Activated T-cell treated with anti-CD3 and anti-CD28 coated beads, Interleukin-2, amount 50 U/mL, for 24 hours (primary cell): ENCODE data around the gene PGBD2.
A peak's percentile ranks its signal among the peaks of the same experiment; 100 is the strongest.
"Not testable (repeated sequence)": the region's sequence is repeated elsewhere in the genome, so short reads cannot be mapped to it uniquely, and the experiment has no call there.

Experiments used
- DNase-seq: peaks from one replicate; pipeline ENCODE4 v3.0.0-alpha.2; 2020
- H3K27ac Mint-ChIP-seq: 2 replicates; pipeline ENCODE4 v1.8.0; 2020; ENCODE audit warnings: mild to moderate bottlenecking, mixed read lengths
- H3K27me3 Mint-ChIP-seq: 2 replicates; pipeline ENCODE4 v1.8.0; 2020; ENCODE audit warnings: mixed read lengths
- H3K36me3 Mint-ChIP-seq: 2 replicates; pipeline ENCODE4 v1.8.0; 2020; ENCODE audit warnings: low read depth, mixed read lengths
- H3K4me1 Mint-ChIP-seq: 2 replicates; pipeline ENCODE4 v1.8.0; 2020; ENCODE audit warnings: low read depth, mixed read lengths
- H3K4me3 Mint-ChIP-seq: 2 replicates; pipeline ENCODE4 v1.8.0; 2020; ENCODE audit warnings: mild to moderate bottlenecking, moderate library complexity, mixed read lengths
- H3K9me3 Mint-ChIP-seq: 2 replicates; pipeline ENCODE4 v1.8.0; 2020; ENCODE audit warnings: mixed read lengths

PGBD2 gene

GRCh38 chr1:248904437-248905216 is 1.4 kb upstream of the PGBD2 start:
- no peaks in the 10 kb centered on the region for H3K9me3 Mint-ChIP-seq
- H3K36me3 Mint-ChIP-seq: peaks cover 1% of the 10 kb centered on the region
- H3K4me3 Mint-ChIP-seq: no peak overlapping the region
- DNase-seq: no peak
- peaks cover 36% of the 10 kb centered on the region for H3K4me1 Mint-ChIP-seq
- no peak overlapping the region for H3K27ac Mint-ChIP-seq
- H3K27me3 Mint-ChIP-seq: peaks cover 3% of the 10 kb centered on the region

- Mint-ChIP-seq H3K9me3 (no peaks in the 10 kb centered on the region), H3K4me1 (peaks cover 40% of the 10 kb centered on the region), H3K4me3 (peak overlapping the region; percentile 94), H3K27me3 (no peaks in the 10 kb centered on the region), H3K36me3 (peaks cover 4% of the 10 kb centered on the region), H3K27ac (peak overlapping the region; percentile 99)
- no peak for DNase-seq
Measured at GRCh38 chr1:248905662-248906008, 400 bp upstream of the PGBD2 start.

- Mint-ChIP-seq H3K4me1 (peaks cover 39% of the 10 kb centered on the region), H3K4me3 (peak overlapping the region; percentile 89), H3K27me3 (no peaks in the 10 kb centered on the region), H3K9me3 (no peaks in the 10 kb centered on the region), H3K27ac (peak overlapping the region; percentile 95), H3K36me3 (peaks cover 4% of the 10 kb centered on the region)
- DNase-seq: no peak
Measured at GRCh38 chr1:248906753-248907661, 972 bp downstream of the PGBD2 start.

GRCh38 chr1:248910761-248911160 is 4.7 kb downstream of the PGBD2 start:
- Mint-ChIP-seq H3K27ac (no peak overlapping the region), H3K4me3 (no peak overlapping the region), H3K4me1 (peaks cover 33% of the 10 kb centered on the region), H3K36me3 (peaks cover 24% of the 10 kb centered on the region), H3K27me3 (no peaks in the 10 kb centered on the region), H3K9me3 (no peaks in the 10 kb centered on the region)
- no peak for DNase-seq

- Mint-ChIP-seq H3K27ac (no peak overlapping the region), H3K36me3 (peaks cover 45% of the 10 kb centered on the region), H3K27me3 (no peaks in the 10 kb centered on the region), H3K4me3 (no peak overlapping the region), H3K9me3 (no peaks in the 10 kb centered on the region), H3K4me1 (peaks cover 12% of the 10 kb centered on the region)
- DNase-seq: no peak
Measured at GRCh38 chr1:248913933-248914332, 7.9 kb downstream of the PGBD2 start.

GRCh38 chr1:248914796-248915381 is 8.9 kb downstream of the PGBD2 start:
- H3K4me3 Mint-ChIP-seq: no peak overlapping the region
- H3K9me3 Mint-ChIP-seq: no peaks in the 10 kb centered on the region
- H3K4me1 Mint-ChIP-seq: peaks cover 4% of the 10 kb centered on the region
- DNase-seq: no peak
- peaks cover 54% of the 10 kb centered on the region for H3K36me3 Mint-ChIP-seq
- H3K27me3 Mint-ChIP-seq: no peaks in the 10 kb centered on the region
- H3K27ac Mint-ChIP-seq: no peak overlapping the region

GRCh38 chr1:248918131-248918530 is 12.1 kb downstream of the PGBD2 start:
- no peak for DNase-seq
- Mint-ChIP-seq H3K36me3 (peaks cover 75% of the 10 kb centered on the region), H3K4me1 (peaks cover 2% of the 10 kb centered on the region), H3K4me3 (no peak overlapping the region), H3K9me3 (no peaks in the 10 kb centered on the region), H3K27me3 (no peaks in the 10 kb centered on the region), H3K27ac (no peak overlapping the region)

- H3K4me3 Mint-ChIP-seq: no peak overlapping the region
- no peaks in the 10 kb centered on the region for H3K9me3 Mint-ChIP-seq
- peaks cover 9% of the 10 kb centered on the region for H3K27me3 Mint-ChIP-seq
- DNase-seq: no peak
- no peak overlapping the region for H3K27ac Mint-ChIP-seq
- peaks cover 41% of the 10 kb centered on the region for H3K36me3 Mint-ChIP-seq
- peaks cover 32% of the 10 kb centered on the region for H3K4me1 Mint-ChIP-seq
Measured at GRCh38 chr1:248923352-248924338, 17.6 kb downstream of the PGBD2 start.

GRCh38 chr1:248924696-248925532 is 18.9 kb downstream of the PGBD2 start:
- H3K27me3 Mint-ChIP-seq: peaks cover 9% of the 10 kb centered on the region
- peak overlapping the region; percentile 27 for H3K4me3 Mint-ChIP-seq
- H3K27ac Mint-ChIP-seq: peak overlapping the region; percentile 34
- H3K9me3 Mint-ChIP-seq: no peaks in the 10 kb centered on the region
- peaks cover 32% of the 10 kb centered on the region for H3K4me1 Mint-ChIP-seq
- peaks cover 32% of the 10 kb centered on the region for H3K36me3 Mint-ChIP-seq
- peak; percentile 48 for DNase-seq

GRCh38 chr1:248925859-248926258 is 19.8 kb downstream of the PGBD2 start:
- H3K4me3 Mint-ChIP-seq, H3K27ac Mint-ChIP-seq, H3K9me3 Mint-ChIP-seq, H3K27me3 Mint-ChIP-seq, DNase-seq: not testable (repeated sequence)
- peaks cover 32% of the 10 kb centered on the region for H3K4me1 Mint-ChIP-seq
- H3K36me3 Mint-ChIP-seq: peaks cover 25% of the 10 kb centered on the region

GRCh38 chr1:248926401-248927182 is 20.6 kb downstream of the PGBD2 start:
- no peak overlapping the region for H3K4me3 Mint-ChIP-seq
- H3K9me3 Mint-ChIP-seq: no peaks in the 10 kb centered on the region
- peaks cover 9% of the 10 kb centered on the region for H3K27me3 Mint-ChIP-seq
- H3K27ac Mint-ChIP-seq: no peak overlapping the region
- DNase-seq: no peak
- H3K36me3 Mint-ChIP-seq: peaks cover 18% of the 10 kb centered on the region
- H3K4me1 Mint-ChIP-seq: peaks cover 32% of the 10 kb centered on the region

GRCh38 chr1:248927283-248927682 is 21.2 kb downstream of the PGBD2 start:
- peaks cover 32% of the 10 kb centered on the region for H3K4me1 Mint-ChIP-seq
- H3K9me3 Mint-ChIP-seq, H3K4me3 Mint-ChIP-seq, DNase-seq, H3K27me3 Mint-ChIP-seq, H3K27ac Mint-ChIP-seq: not testable (repeated sequence)
- H3K36me3 Mint-ChIP-seq: peaks cover 15% of the 10 kb centered on the region

- not testable (repeated sequence) for DNase-seq, H3K27ac Mint-ChIP-seq, H3K27me3 Mint-ChIP-seq, H3K4me3 Mint-ChIP-seq, H3K9me3 Mint-ChIP-seq, H3K36me3 Mint-ChIP-seq
- peaks cover 32% of the 10 kb centered on the region for H3K4me1 Mint-ChIP-seq
Measured at GRCh38 chr1:248928122-248928521, 22.1 kb downstream of the PGBD2 start.
